ENCODE results near the gene TPPP2.

The TPPP2 gene

DNA sequence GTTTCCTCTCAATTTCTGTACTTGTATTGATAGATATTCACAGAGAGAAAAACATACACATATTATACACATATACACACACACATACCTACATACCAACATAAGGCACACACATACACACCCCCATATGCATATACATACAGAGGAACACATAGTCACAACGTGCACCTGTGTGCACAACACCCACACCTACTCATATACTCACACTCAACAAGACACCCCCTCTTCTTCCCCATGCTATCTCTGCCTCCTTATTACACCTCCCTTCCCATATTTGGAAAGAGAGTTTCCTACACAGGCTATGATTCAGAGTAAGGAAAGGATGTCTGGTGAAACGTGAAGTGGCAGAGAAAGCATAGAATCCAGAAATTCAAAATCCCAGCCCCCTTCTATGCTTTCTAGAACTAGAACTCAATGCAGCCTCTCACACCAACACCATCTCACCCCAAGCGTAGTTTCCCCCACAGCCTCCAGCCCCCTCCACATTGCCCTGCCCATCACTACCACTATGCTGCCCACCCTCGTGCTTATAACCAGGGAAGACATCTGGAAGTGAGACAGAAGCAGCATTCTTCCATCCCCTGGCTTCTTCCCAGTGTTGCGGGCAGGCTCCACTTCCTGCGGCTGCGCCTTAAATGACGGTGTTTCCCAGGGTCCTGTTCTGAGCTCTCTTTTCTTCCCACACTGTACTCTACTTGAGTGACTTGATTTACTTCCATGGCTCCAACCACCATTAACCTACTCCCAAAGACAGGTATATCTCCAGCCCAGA, 30.0 kb downstream of the TPPP2 start:
- DNase-seq = no peak

DNA sequence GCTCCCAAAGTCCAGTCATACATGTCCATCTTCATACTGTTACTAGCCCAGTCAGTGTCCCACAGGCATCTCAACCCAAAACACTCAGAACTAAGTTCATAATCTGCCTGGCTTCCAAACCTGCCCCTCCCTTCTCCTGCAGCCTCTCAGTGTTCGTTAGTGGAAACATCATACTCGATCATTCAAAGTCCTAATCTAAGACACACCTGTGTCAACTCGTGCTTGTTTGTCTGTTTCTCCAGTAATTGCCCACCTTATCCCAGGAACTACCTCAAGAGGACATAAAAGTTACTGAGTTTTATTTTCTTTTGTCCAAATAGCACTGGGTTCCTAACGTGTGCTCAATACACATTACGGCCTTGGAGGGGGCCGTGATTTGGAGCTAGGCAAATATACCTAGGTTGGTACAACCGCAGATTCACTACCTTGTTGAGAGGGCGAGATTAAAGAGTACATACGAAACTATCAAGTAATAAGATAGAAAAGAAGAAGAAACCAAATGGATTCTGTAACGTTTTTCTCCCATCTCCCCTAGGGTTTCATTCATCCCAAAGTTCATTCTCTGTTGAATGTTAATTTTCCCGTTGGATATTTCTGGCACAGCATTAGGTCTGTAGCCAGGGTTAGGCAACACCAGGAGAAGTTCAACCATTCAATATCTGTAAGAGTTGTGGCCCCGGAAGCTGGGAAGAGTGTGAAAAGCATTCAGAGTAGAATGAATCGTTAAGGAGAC, 30.8 kb downstream of the TPPP2 start:
- no peak for DNase-seq

DNA sequence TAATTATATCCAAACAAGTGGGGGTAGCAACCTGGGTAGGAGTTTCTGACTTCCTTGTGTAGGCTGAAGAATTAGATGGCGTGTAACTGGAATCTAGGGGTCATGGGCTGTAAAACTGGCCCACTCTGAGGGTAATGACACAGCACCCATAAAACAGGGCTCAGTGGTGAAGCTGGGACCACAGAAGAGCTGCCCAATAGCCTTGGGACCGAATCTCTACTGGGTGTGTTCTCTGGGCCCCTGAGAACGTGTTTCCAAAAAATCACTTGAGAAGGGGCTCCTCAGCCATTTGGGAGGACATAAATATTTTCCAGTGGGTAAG, 31.3 kb downstream of the TPPP2 start:
- DNase-seq = no peak

DNA sequence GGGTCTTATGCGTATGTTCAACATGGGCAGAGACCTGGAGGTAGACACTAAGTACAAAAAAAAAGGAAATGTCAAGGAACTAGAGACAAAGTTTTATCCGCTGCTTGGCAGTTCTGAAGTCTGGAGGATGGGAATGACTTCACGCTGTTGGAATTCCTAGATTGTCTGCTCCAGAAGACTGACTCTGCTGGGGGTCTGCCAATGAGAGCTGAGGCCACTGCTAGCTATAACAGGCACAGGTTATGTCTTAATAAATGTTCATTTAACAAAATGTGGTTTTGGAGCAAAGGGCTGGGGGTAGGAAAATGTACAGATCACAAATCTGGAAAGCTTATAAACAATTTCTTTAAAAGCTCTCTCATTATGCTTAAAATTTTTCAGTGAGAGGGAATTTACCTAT, 33.5 kb downstream of the TPPP2 start:
- no peak for DNase-seq

DNA sequence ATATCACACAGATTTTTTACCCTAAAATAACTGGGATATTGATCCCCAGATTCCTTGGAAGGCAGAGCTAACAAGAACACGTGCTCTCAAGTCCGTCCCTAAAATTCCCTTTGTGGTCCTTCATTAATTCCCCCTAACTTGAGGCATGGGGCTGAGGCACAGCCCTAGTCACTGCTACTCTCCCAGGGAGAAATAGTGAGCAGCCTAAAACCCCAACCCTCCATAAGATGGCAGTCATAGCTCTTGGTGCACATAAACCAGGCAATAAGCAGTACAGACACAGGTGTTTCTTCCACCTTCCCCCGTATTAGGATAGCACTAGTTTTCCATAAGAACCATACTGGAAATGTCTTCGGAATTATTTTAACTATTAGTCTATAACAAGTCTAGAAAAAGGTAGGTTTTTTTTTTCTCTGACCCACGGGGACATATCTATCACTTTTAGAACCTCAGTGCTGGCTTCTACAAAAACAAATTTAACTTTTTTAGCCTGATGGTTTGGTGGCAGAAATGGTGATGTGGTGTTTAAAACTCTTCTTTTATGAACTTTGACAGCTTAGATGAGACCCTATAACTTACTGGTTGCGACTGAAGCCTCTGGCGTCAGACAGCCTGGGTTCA, 37.0 kb downstream of the TPPP2 start:
- no peak for DNase-seq

DNA sequence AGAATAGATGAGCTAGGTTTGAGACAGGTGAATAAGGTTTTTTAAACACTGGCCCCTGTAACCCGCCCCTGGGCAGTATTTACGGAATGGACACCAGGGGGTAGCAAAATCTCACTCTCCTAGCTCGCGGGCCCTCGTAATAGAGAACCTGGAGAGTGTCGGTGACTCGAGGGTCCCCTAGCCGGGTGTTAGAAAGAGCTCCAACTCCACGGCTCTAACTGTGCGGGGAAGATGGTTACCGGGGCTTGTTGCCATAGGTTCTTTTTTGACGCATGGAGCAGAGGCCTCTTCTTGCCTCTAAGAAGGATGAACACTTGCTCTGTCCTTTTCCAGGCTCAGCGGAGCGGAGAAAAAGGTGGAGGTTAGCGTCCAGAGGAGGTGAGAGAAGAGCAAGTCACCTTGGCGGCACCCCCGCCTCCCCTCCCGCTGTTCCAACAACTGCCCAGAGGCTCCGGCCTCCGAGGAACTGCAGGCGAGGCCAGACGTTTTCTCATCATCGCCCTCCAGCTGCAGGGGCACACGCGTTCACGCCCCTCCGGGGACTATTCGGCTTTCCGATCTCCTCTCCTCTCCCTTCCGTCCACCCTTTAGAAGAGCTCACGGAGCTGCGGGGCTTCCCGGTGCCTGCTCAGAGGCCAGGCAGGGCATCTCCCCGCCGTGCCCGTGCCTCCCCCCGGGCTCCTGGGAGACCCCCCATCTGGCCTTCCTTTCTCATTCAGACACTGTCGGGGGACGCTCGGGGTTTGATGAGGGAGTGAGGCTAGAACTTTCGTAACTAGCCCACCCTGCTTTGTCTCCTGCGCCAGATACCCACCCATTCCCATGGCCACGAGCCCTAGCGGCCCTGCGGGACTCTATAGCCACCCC, 38.7 kb downstream of the TPPP2 start:
- no peak for DNase-seq

DNA sequence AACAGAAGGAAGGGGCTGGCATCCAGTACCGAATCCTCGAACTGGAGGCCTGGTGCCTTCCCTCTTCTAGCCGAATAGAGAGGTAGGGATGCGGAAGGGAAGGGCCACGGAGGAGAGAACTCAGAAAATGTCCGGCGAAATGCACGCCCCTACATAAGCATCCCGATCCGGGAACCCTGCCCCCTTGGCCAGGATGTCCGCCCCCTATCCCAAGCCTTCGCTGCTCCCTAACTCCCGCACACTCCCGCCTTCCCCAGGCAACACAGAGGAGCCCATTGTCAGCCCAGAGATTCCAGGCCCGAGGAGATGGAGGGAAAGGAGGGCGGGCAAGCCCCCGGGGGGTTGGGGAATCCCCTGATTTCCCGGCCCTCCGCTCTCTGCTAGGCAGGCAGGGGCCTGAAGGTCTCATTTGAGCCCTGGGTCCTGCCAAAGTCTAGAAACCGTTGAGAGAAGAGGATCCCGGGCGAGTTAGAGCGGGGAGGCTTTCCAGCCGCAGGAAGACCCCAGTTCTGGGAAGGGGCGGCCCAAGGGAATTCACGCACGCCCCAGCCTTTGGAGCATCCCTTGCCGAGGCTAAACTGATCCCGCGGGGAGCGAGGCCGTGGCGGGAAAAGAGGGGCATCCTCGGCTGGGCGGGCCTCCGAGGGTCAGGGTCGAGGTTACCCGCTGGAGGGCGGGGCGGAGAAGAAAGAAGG, 39.5 kb downstream of the TPPP2 start:
- DNase-seq = no peak

DNA sequence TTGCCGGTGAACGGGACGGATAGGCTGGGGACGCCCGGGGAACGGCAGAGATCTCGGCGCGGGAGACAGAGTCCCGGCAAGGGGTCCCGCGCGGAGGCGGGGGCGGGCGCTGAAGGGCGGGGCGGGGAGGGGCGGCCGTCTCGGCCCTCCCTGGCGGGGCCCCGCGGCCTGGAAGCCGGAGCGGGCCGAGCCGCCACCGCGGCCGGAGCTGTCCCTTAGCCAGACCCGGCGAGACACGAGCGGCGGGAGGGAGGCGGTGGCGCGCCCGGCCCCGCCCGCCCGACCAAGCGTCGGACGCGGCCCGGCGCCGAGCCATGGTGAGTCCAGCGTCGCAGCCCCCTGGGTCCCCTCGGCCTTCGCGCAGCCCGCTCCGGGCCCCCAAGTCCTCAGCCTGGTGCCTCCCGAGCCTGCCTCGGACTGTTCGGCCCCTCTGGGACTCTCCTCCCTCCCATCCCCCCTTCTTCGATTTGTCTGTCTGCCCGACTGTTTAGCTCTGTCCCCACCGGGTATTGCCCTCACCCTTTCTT, 40.1 kb downstream of the TPPP2 start, which contains the start of gene ARHGEF40:
ARHGEF40 (plus strand) TSS at position 222 of the 527 bp plus-strand sequence; CDS start at position 315, 93 bp downstream.
- no peak for DNase-seq

DNA sequence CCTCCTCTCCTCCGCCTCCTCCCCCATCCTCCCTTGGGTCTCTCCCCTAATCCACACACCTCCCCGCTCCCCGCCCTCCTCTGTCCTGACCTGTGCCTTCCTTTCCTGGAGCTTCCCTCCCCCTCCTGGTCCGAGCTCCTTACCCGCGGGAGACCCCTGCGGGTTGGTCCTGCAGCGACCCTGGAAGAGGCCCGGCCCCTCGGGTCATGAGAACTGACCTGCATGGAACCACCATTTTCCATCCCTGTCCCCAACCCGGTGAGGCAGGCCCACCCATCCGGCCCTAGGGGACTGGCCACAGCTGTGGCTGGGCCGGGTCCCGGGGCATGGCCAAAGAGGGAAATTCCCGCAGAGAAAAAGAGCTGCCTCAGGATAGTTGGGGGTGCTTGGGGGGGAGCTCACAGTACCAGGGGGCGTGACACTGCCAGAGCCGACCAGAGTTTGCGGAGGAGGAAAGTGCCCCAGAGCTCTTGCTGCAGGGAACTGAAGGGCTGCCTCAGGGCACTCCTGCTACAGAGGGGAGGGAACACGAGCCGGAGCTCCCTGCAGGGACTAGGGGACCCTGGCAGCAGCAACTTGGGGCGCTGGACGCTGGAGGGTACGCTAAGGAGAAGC, 40.7 kb downstream of the TPPP2 start:
- no peak for DNase-seq

DNA sequence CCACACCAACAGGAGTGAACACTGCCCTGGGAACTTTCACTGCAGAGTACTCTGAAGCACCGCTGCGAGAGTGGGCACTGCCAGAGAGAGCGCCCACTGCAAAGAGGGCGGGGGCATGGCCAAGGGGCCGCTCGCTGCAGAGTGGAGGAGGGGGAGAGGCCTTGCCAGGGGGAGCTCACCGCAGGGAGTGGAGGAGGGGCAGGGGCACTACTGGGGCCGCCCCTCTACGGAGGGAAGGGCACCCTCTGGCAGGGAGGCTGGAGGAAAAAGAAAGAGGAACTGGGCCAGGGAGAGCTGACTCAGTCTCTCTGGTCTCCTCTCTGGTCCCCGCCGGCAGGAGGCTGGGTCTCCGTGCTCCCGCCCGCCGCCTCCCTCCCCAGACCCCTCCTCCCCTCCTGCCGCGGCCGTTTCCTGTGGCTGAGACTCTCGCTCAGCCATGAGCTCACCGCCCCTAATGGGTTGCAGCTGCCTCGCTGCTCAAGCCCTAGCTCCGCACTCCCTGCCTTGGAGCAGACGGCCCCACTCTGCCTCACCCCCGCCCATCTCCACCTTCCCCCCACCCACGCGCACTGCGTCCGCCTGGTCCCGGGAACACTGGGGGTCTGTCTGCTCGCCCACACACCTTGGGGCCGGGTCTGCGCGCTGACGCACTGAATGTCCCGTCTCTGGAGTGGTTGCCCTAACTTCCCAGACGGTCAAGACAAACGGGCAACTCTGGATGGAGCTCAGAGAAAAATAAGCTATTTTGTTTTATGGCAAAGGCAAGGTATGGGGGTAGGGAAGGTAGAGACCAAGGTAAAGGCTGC, 41.4 kb downstream of the TPPP2 start:
- DNase-seq = peak; percentile 28

DNA sequence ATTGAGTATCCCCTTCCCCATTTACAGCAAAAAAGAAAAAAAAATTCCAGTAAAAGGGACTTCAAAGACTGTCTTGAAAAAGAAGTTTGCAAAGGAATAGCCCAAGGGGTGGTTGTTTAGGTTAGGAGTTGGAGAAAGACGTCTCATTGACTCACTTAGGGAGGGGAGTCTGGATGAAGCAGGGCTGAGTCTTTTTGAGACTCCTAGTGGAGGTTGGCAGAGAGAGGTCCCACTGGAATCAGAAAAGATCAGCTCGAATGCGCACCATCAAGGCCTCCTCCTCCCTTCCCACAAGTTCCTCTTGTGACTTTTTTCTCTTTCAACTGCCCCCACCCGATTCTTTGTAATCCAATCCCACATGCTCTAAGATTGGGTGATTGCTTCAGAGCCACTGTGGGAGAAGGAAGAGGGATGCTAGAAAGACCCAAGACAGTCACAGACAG, 42.0 kb downstream of the TPPP2 start:
- no peak for DNase-seq

DNA sequence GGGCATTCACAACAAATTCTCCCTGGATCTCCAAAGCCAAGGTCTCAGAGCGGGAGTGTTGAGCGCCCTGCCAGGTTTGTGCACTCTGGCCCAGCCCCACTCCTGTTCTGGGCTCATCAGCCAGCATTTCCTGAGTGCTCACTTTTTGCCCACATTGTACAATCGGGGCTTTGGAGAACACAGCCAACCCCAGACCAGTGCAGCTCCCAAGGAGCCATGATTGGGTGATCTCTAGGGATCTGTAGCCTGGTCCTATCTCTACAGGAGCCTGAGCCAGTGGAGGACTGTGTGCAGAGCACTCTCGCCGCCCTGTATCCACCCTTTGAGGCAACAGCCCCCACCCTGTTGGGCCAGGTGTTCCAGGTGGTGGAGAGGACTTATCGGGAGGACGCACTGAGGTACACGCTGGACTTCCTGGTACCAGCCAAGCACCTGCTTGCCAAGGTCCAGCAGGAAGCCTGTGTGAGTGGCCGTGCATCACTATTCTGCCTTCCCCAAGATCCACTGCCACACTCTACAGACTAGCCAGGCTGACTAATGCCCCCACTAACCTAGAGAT, 42.8 kb downstream of the TPPP2 start:
- no peak for DNase-seq

DNA sequence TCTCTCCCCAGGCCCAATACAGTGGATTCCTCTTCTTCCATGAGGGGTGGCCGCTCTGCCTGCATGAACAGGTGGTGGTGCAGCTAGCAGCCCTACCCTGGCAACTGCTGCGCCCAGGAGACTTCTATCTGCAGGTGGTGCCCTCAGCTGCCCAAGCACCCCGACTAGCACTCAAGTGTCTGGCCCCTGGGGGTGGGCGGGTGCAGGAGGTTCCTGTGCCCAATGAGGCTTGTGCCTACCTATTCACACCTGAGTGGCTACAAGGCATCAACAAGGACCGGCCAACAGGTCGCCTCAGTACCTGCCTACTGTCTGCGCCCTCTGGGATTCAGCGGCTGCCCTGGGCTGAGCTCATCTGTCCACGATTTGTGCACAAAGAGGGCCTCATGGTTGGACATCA, 43.9 kb downstream of the TPPP2 start:
- DNase-seq = no peak

DNA sequence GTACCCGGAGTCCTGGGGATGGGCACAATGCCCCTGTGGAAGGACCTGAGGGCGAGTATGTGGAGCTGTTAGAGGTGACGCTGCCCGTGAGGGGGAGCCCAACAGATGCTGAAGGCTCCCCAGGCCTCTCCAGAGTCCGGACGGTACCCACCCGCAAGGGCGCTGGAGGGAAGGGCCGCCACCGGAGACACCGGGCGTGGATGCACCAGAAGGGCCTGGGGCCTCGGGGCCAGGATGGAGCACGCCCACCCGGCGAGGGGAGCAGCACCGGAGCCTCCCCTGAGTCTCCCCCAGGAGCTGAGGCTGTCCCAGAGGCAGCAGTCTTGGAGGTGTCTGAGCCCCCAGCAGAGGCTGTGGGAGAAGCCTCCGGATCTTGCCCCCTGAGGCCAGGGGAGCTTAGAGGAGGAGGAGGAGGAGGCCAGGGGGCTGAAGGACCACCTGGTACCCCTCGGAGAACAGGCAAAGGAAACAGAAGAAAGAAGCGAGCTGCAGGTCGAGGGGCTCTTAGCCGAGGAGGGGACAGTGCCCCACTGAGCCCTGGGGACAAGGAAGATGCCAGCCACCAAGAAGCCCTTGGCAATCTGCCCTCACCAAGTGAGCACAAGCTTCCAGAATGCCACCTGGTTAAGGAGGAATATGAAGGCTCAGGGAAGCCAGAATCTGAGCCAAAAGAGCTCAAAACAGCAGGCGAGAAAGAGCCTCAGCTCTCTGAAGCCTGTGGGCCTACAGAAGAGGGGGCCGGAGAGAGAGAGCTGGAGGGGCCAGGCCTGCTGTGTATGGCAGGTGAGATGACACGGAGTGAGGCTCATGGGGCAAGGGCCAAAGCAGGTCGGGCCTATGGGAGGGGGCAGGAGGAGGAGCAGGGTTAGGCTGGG, 44.6 kb downstream of the TPPP2 start:
- no peak for DNase-seq

DNA sequence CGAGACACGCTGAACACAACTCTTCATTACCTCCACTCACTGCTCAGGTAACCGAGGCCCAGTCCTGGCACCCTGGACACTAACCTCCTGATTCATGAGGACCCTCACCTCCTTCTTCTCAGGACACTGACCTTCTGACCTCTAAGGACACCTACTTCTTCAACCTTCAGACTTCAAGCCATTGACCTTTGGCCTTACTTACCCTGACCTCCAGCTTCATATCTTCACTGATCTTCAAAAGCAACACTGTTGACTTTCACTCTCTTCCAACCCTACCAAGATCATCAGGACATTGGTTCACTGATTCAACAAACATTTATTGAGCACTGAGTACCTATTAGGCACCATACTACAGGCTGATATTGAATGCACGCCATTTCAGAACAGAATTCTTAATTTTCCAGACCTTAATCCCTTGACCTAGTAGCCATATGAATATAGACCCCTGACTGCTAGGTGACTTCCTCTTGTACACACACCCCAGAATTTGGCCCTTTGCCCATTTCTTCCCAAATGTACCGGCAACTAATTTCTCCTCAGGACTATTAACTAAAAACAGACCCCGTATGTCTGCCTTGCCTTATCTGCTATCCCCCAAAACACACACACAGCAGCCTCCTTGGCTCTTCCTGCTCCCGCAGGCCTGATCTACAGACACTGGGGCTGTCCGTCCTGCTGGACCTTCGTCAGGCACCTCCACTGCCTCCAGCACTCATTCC, 45.9 kb downstream of the TPPP2 start:
- DNase-seq = no peak

DNA sequence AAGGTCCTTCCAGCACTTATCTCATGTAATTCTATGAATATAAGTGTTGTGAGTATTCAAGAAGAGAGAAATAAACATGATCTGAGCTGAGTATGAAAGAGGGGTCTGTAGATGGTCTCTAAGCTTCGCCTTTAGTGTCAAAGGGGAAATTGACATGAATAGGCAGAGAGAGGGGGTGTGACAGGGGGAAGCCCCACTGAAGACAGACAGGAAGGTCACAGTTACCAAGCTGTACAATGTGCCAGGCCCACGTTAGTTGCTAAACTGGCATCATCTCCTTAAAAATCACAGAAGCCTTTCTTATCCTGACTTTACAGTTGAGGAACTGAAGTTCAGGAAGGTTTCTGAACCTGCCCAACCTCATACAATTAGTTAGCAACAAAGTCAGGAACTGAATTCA, 47.7 kb downstream of the TPPP2 start:
- DNase-seq = no peak

DNA sequence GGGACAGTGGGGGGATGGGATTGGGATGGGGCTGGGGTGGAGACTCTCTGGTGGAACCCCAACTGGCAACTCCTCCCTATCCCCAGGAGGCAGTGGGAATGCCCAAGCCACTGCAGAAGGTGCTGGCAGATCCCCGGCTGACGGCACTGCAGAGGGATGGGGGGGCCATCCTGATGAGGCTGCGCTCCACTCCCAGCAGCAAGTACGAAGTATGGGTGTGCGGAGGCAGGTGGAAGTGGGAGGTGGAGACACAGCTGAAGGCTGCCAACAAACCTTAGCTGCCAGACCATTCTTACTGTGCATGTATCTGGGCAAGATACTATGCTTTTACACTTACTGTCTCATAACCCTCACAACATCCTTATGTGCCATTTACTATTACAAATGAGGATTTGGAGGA, 48.3 kb downstream of the TPPP2 start:
- no peak for DNase-seq

DNA sequence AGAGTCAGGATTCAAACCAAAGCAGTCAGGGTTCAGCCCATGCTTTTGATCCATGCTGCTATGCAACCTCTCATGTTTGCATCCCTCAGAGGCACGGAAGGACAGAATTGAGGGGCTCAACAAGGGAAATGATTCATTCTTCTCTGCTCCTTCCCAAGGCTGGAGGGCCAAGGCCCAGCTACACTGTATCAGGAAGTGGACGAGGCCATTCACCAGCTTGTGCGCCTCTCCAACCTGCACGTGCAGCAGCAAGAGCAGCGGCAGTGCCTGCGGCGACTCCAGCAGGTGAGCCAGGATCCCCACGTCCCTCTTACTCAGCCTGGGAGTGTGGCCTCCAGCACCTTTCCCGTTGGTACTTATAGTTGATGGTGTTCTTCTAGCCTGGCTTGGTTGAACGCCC, 48.7 kb downstream of the TPPP2 start:
- DNase-seq = no peak

Measured in activated gamma-delta T cell (primary cell).